Right kidney (tissue), 1 donor: ENCODE measurements around the gene DYRK2.
"Not testable (repeated sequence)": the region's sequence is repeated elsewhere in the genome, so short reads cannot be mapped to it uniquely, and the experiment has no call there.

Experiments used
- DNase-seq: peaks from one replicate; pipeline ENCODE4 v3.0.0-alpha.2; 2016

Gene DYRK2

GRCh38 chr12:67669934-67670631, 21.5 kb downstream of the DYRK2 start:
- no peak for DNase-seq

- no peak for DNase-seq
Measured at GRCh38 chr12:67671419-67671818, 22.9 kb downstream of the DYRK2 start.

- no peak for DNase-seq
Measured at GRCh38 chr12:67671892-67672291, 23.3 kb downstream of the DYRK2 start.

- not testable (repeated sequence) for DNase-seq
Measured at GRCh38 chr12:67672507-67672906, 24.0 kb downstream of the DYRK2 start.

- not testable (repeated sequence) for DNase-seq
Measured at GRCh38 chr12:67673509-67673908, 25.0 kb downstream of the DYRK2 start.

- no peak for DNase-seq
Measured at GRCh38 chr12:67674417-67674816, 25.9 kb downstream of the DYRK2 start.

GRCh38 chr12:67676624-67677023, 28.1 kb downstream of the DYRK2 start:
- no peak for DNase-seq

- DNase-seq = no peak
Measured at GRCh38 chr12:67677166-67677565, 28.6 kb downstream of the DYRK2 start.

GRCh38 chr12:67681105-67681778, 32.7 kb downstream of the DYRK2 start:
- DNase-seq = no peak

- no peak for DNase-seq
Measured at GRCh38 chr12:67681941-67682620, 33.5 kb downstream of the DYRK2 start.

- DNase-seq = no peak
Measured at GRCh38 chr12:67689385-67689784, 40.8 kb downstream of the DYRK2 start.

GRCh38 chr12:67690656-67691055, 42.1 kb downstream of the DYRK2 start:
- no peak for DNase-seq

- DNase-seq = no peak
Measured at GRCh38 chr12:67691220-67691619, 42.7 kb downstream of the DYRK2 start.

- no peak for DNase-seq
Measured at GRCh38 chr12:67692135-67692534, 43.6 kb downstream of the DYRK2 start.

- DNase-seq = no peak
Measured at GRCh38 chr12:67692966-67693365, 44.4 kb downstream of the DYRK2 start.

GRCh38 chr12:67693894-67694293, 45.3 kb downstream of the DYRK2 start:
- no peak for DNase-seq

GRCh38 chr12:67694306-67694900, 45.9 kb downstream of the DYRK2 start:
- DNase-seq = no peak

- no peak for DNase-seq
Measured at GRCh38 chr12:67695974-67696373, 47.4 kb downstream of the DYRK2 start.

- no peak for DNase-seq
Measured at GRCh38 chr12:67697443-67697842, 48.9 kb downstream of the DYRK2 start.

- no peak for DNase-seq
Measured at GRCh38 chr12:67697967-67698366, 49.4 kb downstream of the DYRK2 start.

GRCh38 chr12:67698672-67699581, 50.4 kb downstream of the DYRK2 start:
- no peak for DNase-seq

GRCh38 chr12:67701121-67701520, 52.6 kb downstream of the DYRK2 start:
- DNase-seq = no peak
